GM12878 (cell line): ENCODE measurements around the gene RHEBL1. TPM values are rescaled to one million over a fixed set of nuclear protein-coding genes. Genes with fewer than 3 reads are reported as not detected.

Source experiments
- ATAC-seq: fragments of 200-7000 bp; cut with Tn5 transposase; 3 replicates; pipeline ENCODE4 v1.9.1; 2020; ENCODE audit warnings: mild to moderate bottlenecking, moderate library complexity
- BruUV-seq: library from RNA; stranded (reverse); fragments of 400-500 nt; replicated peaks from 2 replicates; lab custom pipeline; 2021; lab: Mats Ljungman, UMichigan
- CTCF ChIA-PET: fragments of 300-600 bp; sonication (Branson Sonifier 250); formaldehyde crosslinking; extraction: SDS; loops from one replicate; lab custom pipeline; 2021; ENCODE audit warnings: inconsistent platforms; lab: Yijun Ruan, JAX
- POLR2A ChIA-PET: fragments of 350-600 bp; formaldehyde crosslinking; extraction: SDS; loops from one replicate; lab custom pipeline; 2021; ENCODE audit warnings: inconsistent platforms; lab: Charles Lee
- RAD21 ChIA-PET: fragments of 300-600 bp; sonication (Branson Sonifier 250); formaldehyde crosslinking; loops from one replicate; lab custom pipeline; 2023; ENCODE audit warnings: antibody characterized with exemption; ENCODE audit not compliant: unreplicated experiment; lab: Charles Lee
- SMC1A ChIA-PET: fragments of 300-600 bp; sonication (Branson Sonifier 250); formaldehyde crosslinking; loops from one replicate; lab custom pipeline; 2023; ENCODE audit not compliant: unreplicated experiment, uncharacterized antibody; lab: Charles Lee
- DNase-seq: peaks from one replicate; pipeline ENCODE4 v3.0.0-alpha.2; 2011; ENCODE audit warnings: low read depth, low spot score
- FAIRE-seq: peaks from 3 replicates; lab custom pipeline; 2011; peaks lifted over from hg19 to GRCh38; lab: Jason Lieb, UNC
- H2AFZ ChIP-seq: 2 replicates; pipeline ENCODE4 v1.6.0; 2011; ENCODE audit warnings: low read depth, low read length, control low read depth; ENCODE audit not compliant: control insufficient read depth
- H3K27ac ChIP-seq: 2 replicates; pipeline ENCODE4 v1.5.1; 2011; ENCODE audit warnings: control low read depth; ENCODE audit not compliant: control insufficient read depth, insufficient read depth
- H3K27me3 ChIP-seq, 2 experiments: replicated peaks in 1 of 2; 2 replicates each; pipeline versions ENCODE4 v1.6.0 to v1.6.1; 2011; ENCODE audit warnings: low read length in 1 of 2; ENCODE audit not compliant: control insufficient read depth in 2 of 2, insufficient read depth in 2 of 2
- H3K36me3 ChIP-seq, 2 experiments: 2 replicates each; pipeline ENCODE4 v1.5.1; 2011; ENCODE audit warnings: low read length in 1 of 2; ENCODE audit not compliant: control insufficient read depth in 2 of 2, insufficient read depth in 2 of 2
- H3K4me1 ChIP-seq: 2 replicates; pipeline ENCODE4 v1.6.1; 2011; ENCODE audit warnings: mild to moderate bottlenecking, low read length, moderate library complexity, mixed read lengths; ENCODE audit not compliant: control insufficient read depth, insufficient read depth
- H3K4me2 ChIP-seq: 2 replicates; pipeline ENCODE4 v1.6.0; 2011; ENCODE audit warnings: control low read depth; ENCODE audit not compliant: control insufficient read depth, insufficient read depth
- H3K4me3 ChIP-seq: fragments of 200-600 bp; sonication (generic); 2 replicates; pipeline ENCODE4 v1.5.1; 2016
- H3K79me2 ChIP-seq: 2 replicates; pipeline ENCODE4 v1.6.0; 2011; ENCODE audit warnings: low read length; ENCODE audit not compliant: control insufficient read depth, insufficient read depth
- H3K9ac ChIP-seq: 2 replicates; pipeline ENCODE4 v1.8.0; 2011; ENCODE audit warnings: low read length, control low read depth, mixed read lengths; ENCODE audit not compliant: control insufficient read depth, insufficient read depth
- H3K9me3 ChIP-seq: replicated peaks from 3 replicates; pipeline ENCODE4 v1.5.1; 2011; ENCODE audit warnings: mild to moderate bottlenecking, low read length; ENCODE audit not compliant: control insufficient read depth, insufficient read depth
- H4K20me1 ChIP-seq: 2 replicates; pipeline ENCODE4 v1.6.0; 2011; ENCODE audit not compliant: control insufficient read depth, insufficient read depth
- CHD2 ChIP-seq: IDR thresholded peaks from 2 replicates; pipeline ENCODE4 v1.6.1; 2011; ENCODE audit warnings: low read depth, low read length, improper control_type of control experiment, borderline replicate concordance
- CREB1 ChIP-seq: IDR thresholded peaks from 2 replicates; pipeline ENCODE4 v1.6.1; 2012; ENCODE audit warnings: low read depth, mild to moderate bottlenecking, inconsistent platforms
- EED ChIP-seq: sonication (generic); IDR thresholded peaks from 2 replicates; pipeline ENCODE4 v1.6.1; 2016; ENCODE audit warnings: antibody characterized with exemption, low read depth
- HCFC1 ChIP-seq: fragments of 150-350 bp; IDR thresholded peaks from 2 replicates; pipeline ENCODE4 v1.6.1; 2014; ENCODE audit warnings: low read length
- NR2F1 ChIP-seq: fragments of 450-650 bp; conservative IDR thresholded peaks from 2 replicates; pipeline ENCODE4 v1.6.1; 2017; ENCODE audit warnings: mild to moderate bottlenecking
- PKNOX1 ChIP-seq: fragments of 450-650 bp; IDR thresholded peaks from 2 replicates; pipeline ENCODE4 v1.6.1; 2016; ENCODE audit warnings: mild to moderate bottlenecking
- POLR2AphosphoS5 ChIP-seq: IDR thresholded peaks from 2 replicates; pipeline ENCODE4 v1.6.1; 2011; ENCODE audit warnings: mild to moderate bottlenecking, low read length, inconsistent platforms
- REST ChIP-seq: IDR thresholded peaks from 2 replicates; pipeline ENCODE4 v1.6.1; 2012; ENCODE audit warnings: mild to moderate bottlenecking, low read depth, low read length
- RFX5 ChIP-seq: IDR thresholded peaks from 2 replicates; pipeline ENCODE4 v1.6.1; 2011; ENCODE audit warnings: low read depth, low read length, improper control_type of control experiment
- SMC3 ChIP-seq: IDR thresholded peaks from 2 replicates; pipeline ENCODE4 v1.6.1; 2011; ENCODE audit warnings: low read length, improper control_type of control experiment, borderline replicate concordance
- SUPT20H ChIP-seq: IDR thresholded peaks from 2 replicates; pipeline ENCODE4 v1.6.1; 2011; ENCODE audit warnings: low read depth, mild to moderate bottlenecking, low read length, moderate library complexity, borderline replicate concordance; ENCODE audit not compliant: control insufficient read depth
- ZNF24 ChIP-seq: fragments of 450-650 bp; IDR thresholded peaks from 2 replicates; pipeline ENCODE4 v1.6.1; 2017; ENCODE audit warnings: antibody characterized with exemption, mild to moderate bottlenecking
- WGBS: methylation state at CpG from one replicate; pipeline ENCODE4 v1.1.6; 2016; ENCODE audit warnings: low lambda C conversion rate; ENCODE audit not compliant: insufficient replicate concordance, insufficient coverage; ENCODE audit errors: missing lambda C conversion rate; 5-methylcytosine and 5-hydroxymethylcytosine counted together
- in situ Hi-C: fragments of 300-500 bp; cut with MboI; formaldehyde crosslinking; loops from 9 replicates; pipeline ENCODE4 v1.14.3; 2018; ENCODE audit warnings: mixed read lengths
- intact Hi-C: fragments of 100-400 bp; cut with micrococcal nuclease; formaldehyde crosslinking; loops from one replicate; pipeline ENCODE4 v1.14.2; 2022; ENCODE audit not compliant: unreplicated experiment
- polyA plus RNA-seq, 11 experiments: library from polyadenylated mRNA; depleted of rRNA in 4 of 11; unstranded in 6 of 11; stranded (reverse) in 5 of 11; fragments of >200 nt; fragmentation: Nextera tagmentation in 4 of 11; fragmentation: Illumina TruSeq in 1 of 11; extraction: Ambion mirVana in 4 of 11; extraction: Trizol in 1 of 11; gene quantifications; 1 replicate in 1 of 11; 2 replicates in 10 of 11; pipeline versions ENCODE4 v1.2.1 to v1.2.3, GENCODE V29; 2011 to 2016; ENCODE audit warnings: inconsistent platforms in 2 of 11, missing spikeins in 2 of 11, low read depth in 1 of 11
- total RNA-seq, 4 experiments: library from RNA; depleted of rRNA in 3 of 4; stranded (reverse); fragments of >200 nt in 3 of 4; fragmentation: Illumina TruSeq in 1 of 4; extraction: Trizol in 1 of 4; gene quantifications; 2 replicates each; pipeline versions ENCODE4 v1.2.1 to v1.2.3, GENCODE V29; 2013 to 2021

Gene RHEBL1
- total and polyA plus RNA-seq, 10 of the 15 experiments (the other 5 are each of a cell fraction or from before 2014, with no cell fraction given), result 5.9 to 18.7 (median 12.0) TPM

- DNase-seq, result no peak
- TF ChIP-seq PKNOX1 (no peak), SUPT20H (no peak), POLR2AphosphoS5 (no peak), CHD2 (no peak), RFX5 (no peak), HCFC1 (no peak), CREB1 (no peak), SMC3 (no peak), NR2F1 (no peak), REST (no peak), ZNF24 (no peak), EED (no peak)
- H3K4me3 ChIP-seq, result no peak overlapping the region
- no peak overlapping the region for H3K4me2 ChIP-seq
- no peak for ATAC-seq
- POLR2A ChIA-PET, result no interaction called here
- FAIRE-seq, result no peak
- H3K9ac ChIP-seq, result no peak overlapping the region
- H3K79me2 ChIP-seq, result no peaks in the 10 kb centered on the region
- H3K36me3 ChIP-seq, result peaks cover 34 to 51% of the 10 kb centered on the region in 2 experiments
- RAD21 ChIA-PET, result no interaction called here
- H3K4me1 ChIP-seq, result no peaks in the 10 kb centered on the region
- in situ Hi-C loops, result no loop called here
- H2AFZ ChIP-seq, result no peak overlapping the region
- CTCF ChIA-PET, result no interaction called here
- no peak overlapping the region for H3K27ac ChIP-seq
- H3K9me3 ChIP-seq, result no peaks in the 10 kb centered on the region
- intact Hi-C loops, result no loop called here
- SMC1A ChIA-PET, result no interaction called here
- H3K27me3 ChIP-seq, result no peaks in the 10 kb centered on the region
- 95% methylated on average over 4 of the region's 4 CpGs for WGBS
- no peaks in the 10 kb centered on the region for H4K20me1 ChIP-seq
- TSS peak; percentile 9 for BruUV-seq
Measured at GRCh38 chr12:49034286-49034622, 35.5 kb downstream of the RHEBL1 start.
